H1 (cell line): ENCODE measurements around the gene MCM9. TPM values are rescaled to one million over a fixed set of nuclear protein-coding genes. Genes with fewer than 3 reads are reported as not detected.

ENCODE experiments used
- CTCF ChIA-PET: fragments of 300-600 bp; sonication (Branson Sonifier 250); formaldehyde crosslinking; loops from one replicate; lab custom pipeline; 2021; ENCODE audit not compliant: partially characterized antibody; lab: Charles Lee
- POLR2A ChIA-PET: fragments of 300-600 bp; sonication (Branson Sonifier 250); formaldehyde crosslinking; loops from one replicate; lab custom pipeline; 2021; ENCODE audit warnings: inconsistent platforms; ENCODE audit not compliant: partially characterized antibody; lab: Charles Lee
- DNase-seq, 2 experiments: peaks; one replicate each; pipeline versions ENCODE4 v3.0.0 to v3.0.0-alpha.2; 2010 to 2022; ENCODE audit warnings: low spot score in 2 of 2, low read depth in 1 of 2, mixed read lengths in 1 of 2
- FAIRE-seq: peaks from 2 replicates; lab custom pipeline; 2011; peaks lifted over from hg19 to GRCh38; lab: Jason Lieb, UNC
- H2AFZ ChIP-seq: 2 replicates; pipeline ENCODE4 v1.8.1; 2012; ENCODE audit warnings: low read length, inconsistent platforms
- H2AK5ac ChIP-seq: 2 replicates; pipeline ENCODE4 v1.6.1; 2013; ENCODE audit warnings: low read depth, low read length
- H2BK120ac ChIP-seq: replicated peaks from 2 replicates; pipeline ENCODE3; 2013; ENCODE audit warnings: low read depth, low read length, inconsistent platforms
- H2BK12ac ChIP-seq: 2 replicates; pipeline ENCODE4 v1.6.1; 2013; ENCODE audit warnings: low read depth, low read length
- H2BK15ac ChIP-seq: 2 replicates; pipeline ENCODE4 v1.6.1; 2013; ENCODE audit warnings: low read length
- H2BK20ac ChIP-seq: 2 replicates; pipeline ENCODE4 v1.6.1; 2013; ENCODE audit warnings: low read length
- H2BK5ac ChIP-seq: 2 replicates; pipeline ENCODE4 v1.6.1; 2013; ENCODE audit warnings: low read depth, low read length
- H3K14ac ChIP-seq: 2 replicates; pipeline ENCODE4 v1.6.1; 2013; ENCODE audit warnings: inconsistent platforms; ENCODE audit not compliant: insufficient read length
- H3K18ac ChIP-seq: 2 replicates; pipeline ENCODE4 v1.6.1; 2013; ENCODE audit warnings: low read length; ENCODE audit errors: extremely low read depth
- H3K23ac ChIP-seq: 2 replicates; pipeline ENCODE4 v1.6.1; 2013; ENCODE audit warnings: inconsistent platforms; ENCODE audit not compliant: insufficient read length
- H3K23me2 ChIP-seq: 2 replicates; pipeline ENCODE4 v1.6.1; 2013; ENCODE audit warnings: low read depth, low read length
- H3K27ac ChIP-seq: 2 replicates; pipeline ENCODE4 v1.6.1; 2011; ENCODE audit warnings: low read depth, low read length, inconsistent platforms
- H3K27me3 ChIP-seq, 4 experiments: replicated peaks in 1 of 4; 1 replicate in 1 of 4; 2 replicates in 3 of 4; pipeline versions ENCODE4 v1.6.1 to v1.8.1; 2011 to 2013; ENCODE audit warnings: low read length in 3 of 4, mild to moderate bottlenecking in 3 of 4, inconsistent platforms in 2 of 4, mixed read lengths in 2 of 4, moderate library complexity in 1 of 4; ENCODE audit not compliant: control insufficient read depth in 3 of 4, insufficient read depth in 3 of 4; ENCODE audit errors: extremely low read depth in 1 of 4
- H3K36me3 ChIP-seq, 4 experiments: 2 replicates each; pipeline versions ENCODE4 v1.6.1 to v1.8.1; 2011 to 2013; ENCODE audit warnings: mild to moderate bottlenecking in 4 of 4, low read length in 3 of 4, moderate library complexity in 2 of 4, control low read depth in 1 of 4, inconsistent platforms in 1 of 4; ENCODE audit not compliant: insufficient read depth in 4 of 4, control insufficient read depth in 2 of 4
- H3K4ac ChIP-seq: replicated peaks from 2 replicates; pipeline ENCODE3; 2013; ENCODE audit warnings: low read length, low read depth, mixed read lengths, inconsistent platforms; ENCODE audit not compliant: insufficient read length
- H3K4me1 ChIP-seq, 4 experiments: replicated peaks in 1 of 4; 1 replicate in 1 of 4; 2 replicates in 3 of 4; pipeline versions ENCODE4 v1.6.1 to v1.8.1; 2011 to 2013; ENCODE audit warnings: low read length in 3 of 4, inconsistent platforms in 2 of 4, mixed read lengths in 1 of 4; ENCODE audit not compliant: insufficient read depth in 4 of 4, control insufficient read depth in 3 of 4
- H3K4me2 ChIP-seq, 2 experiments: 2 replicates each; pipeline versions ENCODE4 v1.6.1 to v1.8.1; 2011 to 2013; ENCODE audit warnings: low read depth in 2 of 2, low read length in 2 of 2, control low read depth in 1 of 2, inconsistent platforms in 1 of 2, mild to moderate bottlenecking in 1 of 2; ENCODE audit not compliant: insufficient read depth in 1 of 2
- H3K4me3 ChIP-seq, 4 experiments: fragments of 200-600, 300-600 bp in 1 of 4; sonication (generic), shearing (Covaris generic), sonication (Bioruptor Twin) in 1 of 4; 2 replicates each; pipeline versions ENCODE4 v1.5.1 to v1.8.1; 2011 to 2016; ENCODE audit warnings: low read length in 4 of 4, low read depth in 3 of 4, control low read depth in 2 of 4, inconsistent platforms in 2 of 4, mild to moderate bottlenecking in 2 of 4, mixed read lengths in 1 of 4, moderate library complexity in 1 of 4; ENCODE audit not compliant: insufficient read depth in 2 of 4; ENCODE audit errors: extremely low read depth in 1 of 4
- H3K56ac ChIP-seq: replicated peaks from 2 replicates; pipeline ENCODE3; 2013; ENCODE audit warnings: low read depth, mild to moderate bottlenecking, mixed read lengths, low read length, inconsistent platforms; ENCODE audit not compliant: insufficient read length
- H3K79me1 ChIP-seq: 2 replicates; pipeline ENCODE4 v1.6.1; 2013; ENCODE audit warnings: low read depth, low read length, control low read depth
- H3K79me2 ChIP-seq, 2 experiments: 2 replicates each; pipeline versions ENCODE4 v1.6.1 to v1.8.1; 2012 to 2013; ENCODE audit warnings: low read length in 2 of 2, mild to moderate bottlenecking in 2 of 2, inconsistent platforms in 1 of 2; ENCODE audit not compliant: insufficient read depth in 2 of 2, control insufficient read depth in 1 of 2
- H3K9ac ChIP-seq, 4 experiments: replicated peaks in 1 of 4; 1 replicate in 1 of 4; 2 replicates in 3 of 4; pipeline versions ENCODE4 v1.6.1 to v1.8.1; 2011 to 2013; ENCODE audit warnings: low read depth in 3 of 4, low read length in 3 of 4, control low read depth in 2 of 4, mild to moderate bottlenecking in 2 of 4, moderate library complexity in 2 of 4, inconsistent platforms in 1 of 4; ENCODE audit errors: extremely low read depth in 1 of 4
- H3K9me3 ChIP-seq, 2 experiments: 2 replicates each; pipeline versions ENCODE4 v1.6.1 to v1.8.1; 2012 to 2013; ENCODE audit warnings: mild to moderate bottlenecking in 2 of 2, moderate library complexity in 2 of 2, control low read depth in 1 of 2, inconsistent platforms in 1 of 2, low read depth in 1 of 2, low read length in 1 of 2, mixed read lengths in 1 of 2; ENCODE audit not compliant: insufficient read depth in 2 of 2
- H4K20me1 ChIP-seq, 2 experiments: replicated peaks in 1 of 2; 2 replicates each; pipeline versions ENCODE3 to v1.8.1; 2011 to 2013; ENCODE audit warnings: inconsistent platforms in 2 of 2, low read length in 2 of 2, mild to moderate bottlenecking in 1 of 2; ENCODE audit not compliant: insufficient read depth in 2 of 2, control insufficient read depth in 1 of 2
- H4K5ac ChIP-seq: 2 replicates; pipeline ENCODE4 v1.6.1; 2013; ENCODE audit warnings: low read length, low read depth, mixed read lengths, inconsistent platforms; ENCODE audit not compliant: insufficient read length
- H4K8ac ChIP-seq: 2 replicates; pipeline ENCODE4 v1.8.0; 2013; ENCODE audit warnings: mild to moderate bottlenecking, moderate library complexity, low read length, inconsistent platforms; ENCODE audit not compliant: insufficient read depth; ENCODE audit errors: extremely low read depth
- H4K91ac ChIP-seq: replicated peaks from 2 replicates; pipeline ENCODE3; 2013; ENCODE audit warnings: low read length, mixed read lengths, inconsistent platforms; ENCODE audit not compliant: insufficient read length
- WGBS, 2 experiments: shearing (Covaris generic) in 1 of 2; methylation state at CpG; one replicate each; pipeline versions ENCODE4 v1.1.6 to v1.1.7; 2013 to 2015; ENCODE audit warnings: low lambda C conversion rate in 2 of 2, mixed read lengths in 2 of 2, inconsistent platforms in 1 of 2, low coverage in 1 of 2, missing lambda C conversion rate in 1 of 2; ENCODE audit not compliant: insufficient replicate concordance in 2 of 2, insufficient coverage in 1 of 2, insufficient read length in 1 of 2; ENCODE audit errors: extremely low coverage in 1 of 2, missing lambda C conversion rate in 1 of 2; 5-methylcytosine and 5-hydroxymethylcytosine counted together
- polyA plus RNA-seq, 7 experiments: library from polyadenylated mRNA; depleted of rRNA in 3 of 7; stranded (reverse) in 5 of 7; unstranded in 2 of 7; fragments of >200 nt in 5 of 7; fragments of 200-250 nt in 2 of 7; gene quantifications; 1 replicate in 5 of 7; 2 replicates in 1 of 7; 4 replicates in 1 of 7; pipeline versions ENCODE4 v1.2.1 to v1.2.3, GENCODE V29; 2011 to 2013; ENCODE audit warnings: missing spikeins in 2 of 7, mixed read lengths in 2 of 7
- total RNA-seq: library from RNA; stranded (reverse); fragmentation: NEBNext Ultra II Directional; extraction: Animal tissue kit (Norgen Biotek cat#: 25700); gene quantifications from 2 replicates; pipeline ENCODE4 v1.2.1, GENCODE V29; 2021

MCM9 gene
- total and polyA plus RNA-seq, 2 of the 8 experiments (the other 6 are each of a cell fraction or from before 2014, with no cell fraction given), result 3.7 to 11.4 TPM

- CTCF ChIA-PET, result no interaction called here
Observed at GRCh38 chr6:118815495-118815894, 119.5 kb downstream of the MCM9 start.

More at GRCh38 chr6:118815495-118815894, 119.5 kb downstream of the MCM9 start:
- no peak overlapping the region for H4K91ac ChIP-seq
- FAIRE-seq (no peak), DNase-seq (no peak)
- peaks cover 0 to 5% of the 10 kb centered on the region in 2 experiments; a peak in 1 of 4 replicates for H3K9me3 ChIP-seq
- H3K9ac ChIP-seq, result no peak overlapping the region
- H2AK5ac ChIP-seq, result no peak overlapping the region
- H2BK12ac ChIP-seq, result no peak overlapping the region
- no peak overlapping the region for H2BK20ac ChIP-seq
- H2BK15ac ChIP-seq, result no peak overlapping the region
- no peaks in the 10 kb centered on the region for H3K27me3 ChIP-seq
- H3K79me1 ChIP-seq, result no peaks in the 10 kb centered on the region
- no peaks in the 10 kb centered on the region for H3K4me1 ChIP-seq
- H3K56ac ChIP-seq, result no peak overlapping the region
- H3K79me2 ChIP-seq, result no peaks in the 10 kb centered on the region
- no peak overlapping the region for H3K27ac ChIP-seq
- no peak overlapping the region for H4K5ac ChIP-seq
- POLR2A ChIA-PET, result no interaction called here
- H4K8ac ChIP-seq, result no peak overlapping the region
- no peak overlapping the region for H2AFZ ChIP-seq
- no peak overlapping the region for H3K23ac ChIP-seq
- 79% methylated on average over 2 of the region's 2 CpGs; no CpG with 5 or more reads in 1 of the 2 experiments for WGBS, 2 experiments
- no peak overlapping the region for H3K4ac ChIP-seq
- H3K4me3 ChIP-seq, result no peak overlapping the region
- H2BK5ac ChIP-seq, result no peak overlapping the region
- no peak overlapping the region for H3K18ac ChIP-seq
- no peaks in the 10 kb centered on the region for H3K23me2 ChIP-seq
- no peaks in the 10 kb centered on the region for H4K20me1 ChIP-seq
- peaks cover 3 to 6% (median 4%) of the 10 kb centered on the region in 4 experiments; a peak in 7 of 8 replicates for H3K36me3 ChIP-seq
- H3K4me2 ChIP-seq, result no peak overlapping the region
- no peak overlapping the region for H2BK120ac ChIP-seq
- no peak overlapping the region for H3K14ac ChIP-seq
